H9 (cell line): ENCODE measurements around the gene SLC44A3. TPM values are rescaled to one million over a fixed set of nuclear protein-coding genes. Genes with fewer than 3 reads are reported as not detected.
A peak's percentile ranks its signal among the peaks of the same experiment; 100 is the strongest.

ENCODE experiments used
- DNase-seq: peaks from one replicate; pipeline ENCODE4 v3.0.0-alpha.2; 2017
- H2AFZ ChIP-seq: one replicate; pipeline ENCODE4 v1.6.1; 2013; ENCODE audit warnings: mild to moderate bottlenecking, low read length, control low read depth, moderate library complexity
- H2AK5ac ChIP-seq: 2 replicates; pipeline ENCODE4 v1.6.1; 2013; ENCODE audit warnings: low read length, control low read depth, mixed read lengths; ENCODE audit not compliant: insufficient read length
- H2BK120ac ChIP-seq: one replicate; pipeline ENCODE4 v1.6.1; 2013; ENCODE audit warnings: low read depth, mild to moderate bottlenecking, low read length, control low read depth, inconsistent platforms; ENCODE audit not compliant: poor library complexity, severe bottlenecking
- H2BK12ac ChIP-seq: 2 replicates; pipeline ENCODE4 v1.6.1; 2013; ENCODE audit warnings: low read length, control low read depth, mixed read lengths, low read depth; ENCODE audit not compliant: insufficient read length
- H2BK15ac ChIP-seq: 2 replicates; pipeline ENCODE4 v1.6.1; 2013; ENCODE audit warnings: low read depth, low read length, control low read depth
- H2BK20ac ChIP-seq: one replicate; pipeline ENCODE4 v1.6.1; 2013; ENCODE audit warnings: low read depth, mild to moderate bottlenecking, low read length, control low read depth, inconsistent platforms; ENCODE audit not compliant: poor library complexity, severe bottlenecking
- H2BK5ac ChIP-seq: 2 replicates; pipeline ENCODE4 v1.6.1; 2013; ENCODE audit warnings: low read length, control low read depth, mixed read lengths; ENCODE audit not compliant: insufficient read length
- H3K14ac ChIP-seq: 2 replicates; pipeline ENCODE4 v1.6.1; 2013; ENCODE audit warnings: low read length, control low read depth; ENCODE audit not compliant: insufficient read depth
- H3K18ac ChIP-seq: 2 replicates; pipeline ENCODE4 v1.6.1; 2013; ENCODE audit warnings: low read depth, mild to moderate bottlenecking, mixed read lengths, low read length, control low read depth; ENCODE audit not compliant: insufficient read length
- H3K23ac ChIP-seq: 2 replicates; pipeline ENCODE4 v1.6.1; 2013; ENCODE audit warnings: low read length, control low read depth, mixed read lengths, low read depth; ENCODE audit not compliant: insufficient read length
- H3K23me2 ChIP-seq: 2 replicates; pipeline ENCODE4 v1.6.1; 2013; ENCODE audit warnings: low read depth, mild to moderate bottlenecking, mixed read lengths, low read length, control low read depth; ENCODE audit not compliant: insufficient read length, poor library complexity, severe bottlenecking
- H3K27ac ChIP-seq: 2 replicates; pipeline ENCODE4 v1.5.1; 2013; ENCODE audit warnings: low read length, control low read depth, mixed read lengths, low read depth; ENCODE audit not compliant: insufficient read length
- H3K27me3 ChIP-seq: 2 replicates; pipeline ENCODE4 v1.6.1; 2013; ENCODE audit warnings: low read length, control low read depth, inconsistent platforms; ENCODE audit not compliant: insufficient read depth
- H3K4ac ChIP-seq: 2 replicates; pipeline ENCODE4 v1.6.1; 2013; ENCODE audit warnings: low read depth, mild to moderate bottlenecking, control low read depth, inconsistent platforms, low read length, moderate library complexity
- H3K4me1 ChIP-seq: 2 replicates; pipeline ENCODE4 v1.6.1; 2013; ENCODE audit warnings: low read length, control low read depth, inconsistent platforms; ENCODE audit not compliant: insufficient read depth
- H3K4me2 ChIP-seq: 2 replicates; pipeline ENCODE4 v1.6.1; 2013; ENCODE audit warnings: low read length, control low read depth, mixed read lengths; ENCODE audit not compliant: insufficient read length, insufficient read depth
- H3K56ac ChIP-seq: 2 replicates; pipeline ENCODE4 v1.6.1; 2013; ENCODE audit warnings: low read depth, mild to moderate bottlenecking, mixed read lengths, low read length, control low read depth; ENCODE audit not compliant: insufficient read length
- H3K79me1 ChIP-seq: 2 replicates; pipeline ENCODE4 v1.6.1; 2013; ENCODE audit warnings: low read depth, mild to moderate bottlenecking, moderate library complexity, low read length, control low read depth, inconsistent platforms; ENCODE audit not compliant: insufficient read depth, poor library complexity, severe bottlenecking
- H3K79me2 ChIP-seq: 2 replicates; pipeline ENCODE4 v1.6.1; 2013; ENCODE audit warnings: low read length, control low read depth, inconsistent platforms; ENCODE audit not compliant: insufficient read depth
- H3K9ac ChIP-seq: 2 replicates; pipeline ENCODE4 v1.6.1; 2013; ENCODE audit warnings: low read length, control low read depth, mixed read lengths; ENCODE audit not compliant: insufficient read length; ENCODE audit errors: extremely low read depth
- H3K9me3 ChIP-seq: one replicate; pipeline ENCODE4 v1.6.1; 2013; ENCODE audit warnings: low read depth, low read length, inconsistent platforms; ENCODE audit not compliant: control insufficient read depth
- H3T11ph ChIP-seq: one replicate; pipeline ENCODE4 v1.6.1; 2013; ENCODE audit warnings: mild to moderate bottlenecking, low read length, control low read depth, inconsistent platforms
- H4K20me1 ChIP-seq: one replicate; pipeline ENCODE4 v1.6.1; 2013; ENCODE audit not compliant: control insufficient read depth, insufficient read length, insufficient read depth
- H4K5ac ChIP-seq: 2 replicates; pipeline ENCODE4 v1.6.1; 2013; ENCODE audit warnings: low read depth, mild to moderate bottlenecking, mixed read lengths, low read length, control low read depth; ENCODE audit not compliant: insufficient read length
- H4K8ac ChIP-seq: replicated peaks from 2 replicates; pipeline ENCODE4 v1.6.1; 2013; ENCODE audit warnings: low read length, control low read depth, mixed read lengths, low read depth; ENCODE audit not compliant: insufficient read length
- H4K91ac ChIP-seq: 2 replicates; pipeline ENCODE4 v1.6.1; 2013; ENCODE audit warnings: low read depth, mild to moderate bottlenecking, moderate library complexity, mixed read lengths, low read length, control low read depth; ENCODE audit not compliant: insufficient read length
- H3K27ac Mint-ChIP-seq, 3 experiments: 2 replicates in 2 of 3; 3 replicates in 1 of 3; pipeline ENCODE4 v1.8.0; 2020 to 2021; ENCODE audit warnings: mixed read lengths in 3 of 3, mild to moderate bottlenecking in 1 of 3, moderate library complexity in 1 of 3
- H3K27me3 Mint-ChIP-seq: 2 replicates; pipeline ENCODE4 v1.8.0; 2021; ENCODE audit warnings: low read depth, mild to moderate bottlenecking, moderate library complexity, mixed read lengths
- H3K36me3 Mint-ChIP-seq, 3 experiments: 2 replicates in 2 of 3; 3 replicates in 1 of 3; pipeline ENCODE4 v1.8.0; 2020 to 2021; ENCODE audit warnings: low read depth in 3 of 3, mixed read lengths in 3 of 3; ENCODE audit not compliant: insufficient read depth in 1 of 3
- H3K4me1 Mint-ChIP-seq, 2 experiments: 2 replicates each; pipeline ENCODE4 v1.8.0; 2020; ENCODE audit warnings: mixed read lengths in 2 of 2
- H3K4me3 Mint-ChIP-seq, 2 experiments: 2 replicates in 1 of 2; 3 replicates in 1 of 2; pipeline ENCODE4 v1.8.0; 2020 to 2021; ENCODE audit warnings: mild to moderate bottlenecking in 2 of 2, mixed read lengths in 2 of 2, moderate library complexity in 1 of 2
- H3K9me3 Mint-ChIP-seq, 2 experiments: 2 replicates in 1 of 2; 3 replicates in 1 of 2; pipeline ENCODE4 v1.8.0; 2020; ENCODE audit warnings: mild to moderate bottlenecking in 2 of 2, mixed read lengths in 2 of 2, moderate library complexity in 1 of 2
- WGBS: extraction: QIAGEN DNeasy Blood & Tissue Kit; methylation state at CpG from one replicate; pipeline ENCODE4 v1.1.7; 2013; ENCODE audit warnings: missing lambda C conversion rate, low lambda C conversion rate, mixed read lengths; ENCODE audit not compliant: insufficient read length; ENCODE audit errors: extremely low coverage; 5-methylcytosine and 5-hydroxymethylcytosine counted together
- total RNA-seq: library from RNA; stranded (reverse); gene quantifications from 2 replicates; pipeline ENCODE4 v1.2.1, GENCODE V29; 2021
- TF ChIP-seq, protein P1 (sequence below): fragments of 200-600 bp; sonication (generic); conservative IDR thresholded peaks from 3 replicates; pipeline ENCODE4 v1.8.0; 2021; ENCODE audit warnings: antibody characterized with exemption, mild to moderate bottlenecking

Gene SLC44A3
- total RNA-seq, 1 experiment from 2014 or later, result 5.5 TPM

DNA sequence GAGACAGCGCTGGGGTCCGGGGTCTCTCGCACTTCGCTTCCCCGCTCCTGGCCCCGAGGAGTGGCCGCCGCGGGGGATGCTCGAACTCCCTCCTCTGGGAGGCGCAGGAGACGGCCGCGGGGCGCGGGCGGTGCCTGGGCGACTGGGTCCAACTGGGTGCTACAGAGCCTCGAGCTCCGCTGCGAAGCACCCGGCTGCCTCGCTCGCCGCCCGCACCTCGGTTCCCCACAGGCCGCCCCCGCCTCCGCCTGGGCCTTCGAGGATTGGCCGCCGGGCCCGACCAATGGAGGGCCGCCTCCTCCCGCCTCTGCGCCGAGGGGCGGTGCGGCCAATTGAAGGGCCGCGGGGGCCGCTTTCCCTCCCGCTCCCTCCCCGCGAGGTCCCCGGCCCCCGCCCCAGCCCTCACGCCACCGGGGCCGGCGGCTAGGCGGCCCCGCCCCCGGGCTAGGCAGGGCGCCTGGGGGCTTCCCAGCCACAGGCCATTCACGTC lies 106.8 kb downstream of the SLC44A3 start, which contains the start of gene CNN3:
CNN3 (minus strand) TSS at position 196 of the 490 bp plus-strand sequence. CDS start 216 bp downstream, outside the sequence.
- Histone ChIP-seq H3K27me3 (no peaks in the 10 kb centered on the region), H4K8ac (peak within 1 kb of the TSS; percentile 11), H3K18ac (peak within 1 kb of the TSS; percentile 97), H4K91ac (peak within 1 kb of the TSS; percentile 99), H3K23me2 (peaks cover 18% of the 10 kb centered on the region), H3K23ac (peak within 1 kb of the TSS; percentile 43), H3K4me1 (peaks cover 19% of the 10 kb centered on the region; the same call in 1 of the 2 replicates), H3K9ac (peak within 1 kb of the TSS; percentile 92), H2BK12ac (peak within 1 kb of the TSS; percentile 83), H3K56ac (peak within 1 kb of the TSS; percentile 67), H2AFZ (no peak within 1 kb of the TSS), H3K27ac (peak within 1 kb of the TSS; percentile 92), H3K4ac (peak within 1 kb of the TSS; percentile 97), H2BK120ac (peak within 1 kb of the TSS; percentile 92), H3K9me3 (no peaks in the 10 kb centered on the region), H4K5ac (peak within 1 kb of the TSS; percentile 76), H2BK20ac (no peak within 1 kb of the TSS), H2AK5ac (no peak within 1 kb of the TSS), H2BK5ac (peak within 1 kb of the TSS; percentile 85), H3K14ac (peak within 1 kb of the TSS; percentile 96), H3T11ph (peak within 1 kb of the TSS; percentile 89), H2BK15ac (peak within 1 kb of the TSS; percentile 59; the same call in 1 of the 2 replicates), H3K79me2 (peaks cover 27% of the 10 kb centered on the region), H3K4me2 (peak within 1 kb of the TSS; percentile 79), H4K20me1 (no peaks in the 10 kb centered on the region), H3K79me1 (peaks cover 5% of the 10 kb centered on the region)
- TF ChIP-seq, protein P1, sequence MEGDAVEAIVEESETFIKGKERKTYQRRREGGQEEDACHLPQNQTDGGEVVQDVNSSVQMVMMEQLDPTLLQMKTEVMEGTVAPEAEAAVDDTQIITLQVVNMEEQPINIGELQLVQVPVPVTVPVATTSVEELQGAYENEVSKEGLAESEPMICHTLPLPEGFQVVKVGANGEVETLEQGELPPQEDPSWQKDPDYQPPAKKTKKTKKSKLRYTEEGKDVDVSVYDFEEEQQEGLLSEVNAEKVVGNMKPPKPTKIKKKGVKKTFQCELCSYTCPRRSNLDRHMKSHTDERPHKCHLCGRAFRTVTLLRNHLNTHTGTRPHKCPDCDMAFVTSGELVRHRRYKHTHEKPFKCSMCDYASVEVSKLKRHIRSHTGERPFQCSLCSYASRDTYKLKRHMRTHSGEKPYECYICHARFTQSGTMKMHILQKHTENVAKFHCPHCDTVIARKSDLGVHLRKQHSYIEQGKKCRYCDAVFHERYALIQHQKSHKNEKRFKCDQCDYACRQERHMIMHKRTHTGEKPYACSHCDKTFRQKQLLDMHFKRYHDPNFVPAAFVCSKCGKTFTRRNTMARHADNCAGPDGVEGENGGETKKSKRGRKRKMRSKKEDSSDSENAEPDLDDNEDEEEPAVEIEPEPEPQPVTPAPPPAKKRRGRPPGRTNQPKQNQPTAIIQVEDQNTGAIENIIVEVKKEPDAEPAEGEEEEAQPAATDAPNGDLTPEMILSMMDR, result no peak
- peak; percentile 94 for DNase-seq
- Mint-ChIP-seq H3K27me3 (no peaks in the 10 kb centered on the region), H3K27ac (peak within 1 kb of the TSS; percentile 100), H3K4me3 (peak within 1 kb of the TSS; percentile 95 to 98), H3K9me3 (peaks cover 0 to 2% of the 10 kb centered on the region in 2 experiments; a peak in 1 of 5 replicates), H3K4me1 (peaks cover 58 to 65% of the 10 kb centered on the region in 2 experiments), H3K36me3 (peaks cover 18 to 28% (median 21%) of the 10 kb centered on the region in 3 experiments)
- WGBS, result no CpG with 5 or more reads among the region's 57 CpGs
